HG02852 (cell line): ENCODE measurements around the gene DGKH.

ENCODE experiments used
- ATAC-seq: cut with Tn5 transposase; IDR thresholded peaks from one replicate; pipeline ENCODE4 v1.9.1; 2021; ENCODE audit warnings: mild to moderate bottlenecking, moderate library complexity; ENCODE audit not compliant: unreplicated experiment

DGKH gene

DNA sequence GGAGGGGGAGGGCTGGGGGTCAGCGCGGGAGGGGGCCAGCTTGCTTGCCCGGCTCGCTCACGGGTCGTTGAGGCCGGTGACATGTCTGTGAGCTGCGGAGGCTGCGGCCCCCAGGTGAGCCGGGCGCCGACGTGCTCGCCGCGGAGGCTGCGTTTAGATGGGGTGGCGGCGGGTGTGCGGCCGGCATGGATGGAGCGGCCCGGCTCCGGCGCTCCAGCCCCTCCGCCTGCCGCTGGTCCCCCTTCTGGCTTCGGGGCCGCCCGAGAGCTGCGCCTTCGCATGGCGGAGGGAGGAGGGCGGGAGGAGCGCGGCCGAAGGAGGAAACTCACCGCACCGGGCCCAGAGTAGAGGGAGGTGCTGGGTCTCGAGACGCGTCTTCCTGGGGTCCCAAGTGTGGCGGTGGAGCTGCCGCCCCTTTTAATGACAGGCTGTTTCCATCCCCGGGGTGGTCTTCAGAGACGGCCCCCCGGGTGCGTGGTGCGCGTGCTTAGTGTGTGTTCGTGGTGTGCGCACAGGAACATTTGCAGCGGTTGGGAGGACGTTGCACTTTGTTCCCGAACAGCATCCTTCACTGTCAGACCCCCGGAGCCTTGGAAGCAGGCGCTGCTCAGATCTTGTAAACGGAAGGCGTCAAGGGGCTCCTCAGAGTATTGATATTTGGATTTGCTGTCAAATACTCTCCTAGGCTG, 223.8 kb downstream of the DGKH start, which contains the start of gene AKAP11:
TSS of gene AKAP11 (plus strand) at position 38 of the 689 bp plus-strand sequence. CDS start 14,197 bp downstream, outside the sequence.
- ATAC-seq, result peak; percentile 27

GRCh38 chr13:42272804-42273175, 224.3 kb downstream of the DGKH start:
- no peak for ATAC-seq

- ATAC-seq, result no peak
Measured at GRCh38 chr13:42274386-42275097, 226.1 kb downstream of the DGKH start.

- peak; percentile 27 for ATAC-seq
Measured at GRCh38 chr13:42275098-42275471, 226.6 kb downstream of the DGKH start.

- ATAC-seq, result no peak
Measured at GRCh38 chr13:42275506-42275905, 227.1 kb downstream of the DGKH start.

DNA sequence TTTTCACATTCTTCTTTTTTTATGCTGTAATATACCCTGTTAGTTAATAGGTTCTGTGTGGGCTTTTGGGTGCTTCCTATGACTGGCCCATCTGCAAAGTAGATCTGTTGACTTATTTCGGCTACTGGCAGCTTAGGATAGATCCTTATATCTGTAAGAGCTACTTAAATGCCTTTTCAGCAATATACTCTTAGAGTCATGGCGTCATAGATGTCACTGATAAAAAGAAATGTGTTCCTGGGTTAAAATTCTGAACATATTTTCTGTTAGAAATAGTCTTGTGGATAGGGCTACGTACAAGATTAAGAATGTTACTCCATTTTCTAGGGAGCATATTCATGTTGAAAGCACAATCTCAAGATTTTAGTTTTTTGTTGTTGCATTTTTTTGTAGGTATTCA, 228.2 kb downstream of the DGKH start:
- no peak for ATAC-seq

- ATAC-seq, result no peak
Measured at GRCh38 chr13:42277618-42278276, 229.3 kb downstream of the DGKH start.

DNA sequence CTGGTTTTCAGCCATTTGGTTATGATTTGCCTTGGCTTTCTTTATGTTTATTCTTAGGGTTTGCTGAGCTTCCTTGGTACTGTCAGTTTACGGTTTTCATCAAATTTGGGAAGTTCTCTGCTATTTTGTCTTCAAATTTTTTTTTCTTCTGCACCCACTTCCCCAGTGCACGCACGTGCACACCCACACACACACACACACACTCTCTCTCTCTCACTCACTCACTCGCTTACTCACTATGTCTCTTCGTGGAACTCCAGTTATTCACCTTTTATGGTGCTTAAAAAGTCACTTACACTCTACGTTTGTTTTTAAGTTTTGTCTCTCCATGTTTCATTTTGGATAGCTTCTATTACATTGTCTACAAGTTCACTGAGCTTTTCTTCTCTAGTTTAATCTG, 230.6 kb downstream of the DGKH start:
- no peak for ATAC-seq

GRCh38 chr13:42279986-42280385, 231.5 kb downstream of the DGKH start:
- ATAC-seq, result no peak

DNA sequence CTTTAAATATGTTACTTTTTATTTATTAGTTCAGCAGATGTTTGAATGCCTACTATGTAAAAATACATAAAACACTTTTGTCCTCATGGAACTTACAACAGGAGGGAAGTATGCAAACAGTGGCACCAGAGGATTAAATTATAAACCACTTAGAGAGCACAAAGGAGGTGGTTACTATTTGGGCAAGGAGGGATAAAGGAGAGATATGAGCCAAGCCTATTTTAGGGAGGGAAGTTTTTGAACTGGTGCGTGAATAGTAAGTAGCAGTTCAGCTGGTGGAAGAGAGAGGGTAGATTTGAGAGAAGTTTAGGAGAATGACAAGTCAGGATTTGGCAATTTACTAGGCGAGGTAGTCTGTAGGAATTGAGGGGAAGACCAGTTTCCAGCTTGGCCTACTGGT, 232.1 kb downstream of the DGKH start:
- ATAC-seq, result no peak

GRCh38 chr13:42283574-42283973, 235.1 kb downstream of the DGKH start:
- ATAC-seq, result no peak

DNA sequence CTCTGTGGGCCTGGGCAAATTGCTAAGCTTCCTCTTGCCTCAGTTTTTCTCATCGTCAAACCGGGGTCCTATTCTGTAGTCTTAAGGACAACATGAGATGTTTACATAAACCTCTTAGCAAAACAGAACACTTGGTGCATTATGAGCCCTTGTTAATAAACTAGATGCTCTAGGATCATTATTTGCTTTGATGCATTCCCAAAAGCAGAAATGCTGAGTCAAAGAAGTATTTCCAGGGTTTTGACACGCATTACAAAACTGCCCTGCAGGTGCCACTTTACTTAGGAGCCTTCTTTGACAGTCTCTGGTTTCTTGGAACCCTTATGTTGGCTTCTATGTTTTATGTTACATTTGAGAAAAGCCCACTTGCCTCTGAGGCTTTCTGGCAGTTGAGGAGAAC, 235.6 kb downstream of the DGKH start:
- ATAC-seq, result no peak
